ENCODE results near the gene PALD1.

DNA sequence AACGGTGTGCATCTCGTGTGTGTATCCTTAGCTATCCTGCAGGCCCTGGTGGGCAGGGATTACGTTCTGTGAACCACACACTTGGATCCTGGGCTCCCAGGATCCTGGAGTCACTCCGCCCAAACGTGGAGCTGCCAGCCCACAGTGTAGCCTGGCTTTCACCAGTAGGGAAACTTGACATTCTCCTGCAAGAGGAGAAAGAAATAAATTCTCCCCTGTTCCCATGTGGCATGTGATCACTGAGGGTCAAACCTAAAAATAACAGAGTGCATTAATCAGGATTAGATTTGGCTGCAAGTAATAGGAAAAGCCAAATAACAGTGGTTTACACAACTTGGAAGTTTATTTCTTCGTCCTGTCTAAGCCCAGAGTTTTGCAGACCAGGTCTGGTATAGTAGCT, 32.3 kb downstream of the PALD1 start:
- TF ChIP-seq, protein P1, sequence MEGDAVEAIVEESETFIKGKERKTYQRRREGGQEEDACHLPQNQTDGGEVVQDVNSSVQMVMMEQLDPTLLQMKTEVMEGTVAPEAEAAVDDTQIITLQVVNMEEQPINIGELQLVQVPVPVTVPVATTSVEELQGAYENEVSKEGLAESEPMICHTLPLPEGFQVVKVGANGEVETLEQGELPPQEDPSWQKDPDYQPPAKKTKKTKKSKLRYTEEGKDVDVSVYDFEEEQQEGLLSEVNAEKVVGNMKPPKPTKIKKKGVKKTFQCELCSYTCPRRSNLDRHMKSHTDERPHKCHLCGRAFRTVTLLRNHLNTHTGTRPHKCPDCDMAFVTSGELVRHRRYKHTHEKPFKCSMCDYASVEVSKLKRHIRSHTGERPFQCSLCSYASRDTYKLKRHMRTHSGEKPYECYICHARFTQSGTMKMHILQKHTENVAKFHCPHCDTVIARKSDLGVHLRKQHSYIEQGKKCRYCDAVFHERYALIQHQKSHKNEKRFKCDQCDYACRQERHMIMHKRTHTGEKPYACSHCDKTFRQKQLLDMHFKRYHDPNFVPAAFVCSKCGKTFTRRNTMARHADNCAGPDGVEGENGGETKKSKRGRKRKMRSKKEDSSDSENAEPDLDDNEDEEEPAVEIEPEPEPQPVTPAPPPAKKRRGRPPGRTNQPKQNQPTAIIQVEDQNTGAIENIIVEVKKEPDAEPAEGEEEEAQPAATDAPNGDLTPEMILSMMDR (IDR thresholded peaks at IDR 0.05): no peak
- no peak for TF ChIP-seq POLR2A (IDR thresholded peaks at IDR 0.05)

Measured in thyroid gland (tissue), 4 donors.